PFSK-1 (cell line): Measurements from ENCODE around the gene HACE1.

Experiments used
- FOXP2 ChIP-seq: optimal IDR thresholded peaks from 2 replicates; pipeline ENCODE3; 2011; ENCODE audit warnings: borderline replicate concordance, control low read depth, inconsistent platforms; ENCODE audit not compliant: insufficient read depth; ENCODE audit errors: extremely low read length, extremely low read depth
- POLR2AphosphoS5 ChIP-seq: IDR thresholded peaks from 2 replicates; pipeline ENCODE4 v1.6.1; 2012; ENCODE audit warnings: low read depth, mild to moderate bottlenecking, control low read depth, low read length, moderate library complexity
- SIN3A ChIP-seq: IDR thresholded peaks from 2 replicates; pipeline ENCODE4 v1.6.1; 2012; ENCODE audit warnings: mild to moderate bottlenecking, low read length, moderate library complexity, borderline replicate concordance; ENCODE audit not compliant: insufficient read depth
- TAF1 ChIP-seq: IDR thresholded peaks from 2 replicates; pipeline ENCODE4 v1.6.1; 2012; ENCODE audit warnings: low read length, control low read depth, borderline replicate concordance; ENCODE audit not compliant: insufficient read depth
- TF ChIP-seq, protein P1 (sequence below), 2 experiments: IDR thresholded peaks; 2 replicates each; pipeline versions ENCODE4 v1.6.1 to v1.8.0; 2011 to 2012; ENCODE audit warnings: low read depth in 2 of 2, low read length in 2 of 2, control low read depth in 1 of 2, inconsistent platforms in 1 of 2, mild to moderate bottlenecking in 1 of 2, moderate library complexity in 1 of 2; ENCODE audit not compliant: insufficient read depth in 1 of 2

HACE1 gene

DNA sequence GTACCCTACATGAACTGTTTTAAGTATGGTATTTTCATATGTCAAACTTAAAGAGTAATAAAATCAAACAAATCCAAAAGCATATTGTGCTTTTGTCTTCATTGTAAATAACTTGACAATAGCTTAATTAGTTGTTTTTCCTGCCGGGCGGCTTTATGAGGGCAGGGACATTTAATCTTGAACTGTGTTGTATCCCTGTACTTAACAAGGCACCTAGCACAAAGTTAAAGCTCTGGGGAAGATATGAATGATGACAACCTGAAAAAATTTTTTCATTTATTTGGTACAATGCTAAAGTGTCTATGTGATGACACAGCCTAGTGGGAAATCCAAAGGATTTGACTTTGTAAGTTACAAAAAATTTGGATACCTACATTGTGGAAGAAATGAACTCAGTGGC, 502 bp upstream of the HACE1 start:
- TF ChIP-seq, protein P1, sequence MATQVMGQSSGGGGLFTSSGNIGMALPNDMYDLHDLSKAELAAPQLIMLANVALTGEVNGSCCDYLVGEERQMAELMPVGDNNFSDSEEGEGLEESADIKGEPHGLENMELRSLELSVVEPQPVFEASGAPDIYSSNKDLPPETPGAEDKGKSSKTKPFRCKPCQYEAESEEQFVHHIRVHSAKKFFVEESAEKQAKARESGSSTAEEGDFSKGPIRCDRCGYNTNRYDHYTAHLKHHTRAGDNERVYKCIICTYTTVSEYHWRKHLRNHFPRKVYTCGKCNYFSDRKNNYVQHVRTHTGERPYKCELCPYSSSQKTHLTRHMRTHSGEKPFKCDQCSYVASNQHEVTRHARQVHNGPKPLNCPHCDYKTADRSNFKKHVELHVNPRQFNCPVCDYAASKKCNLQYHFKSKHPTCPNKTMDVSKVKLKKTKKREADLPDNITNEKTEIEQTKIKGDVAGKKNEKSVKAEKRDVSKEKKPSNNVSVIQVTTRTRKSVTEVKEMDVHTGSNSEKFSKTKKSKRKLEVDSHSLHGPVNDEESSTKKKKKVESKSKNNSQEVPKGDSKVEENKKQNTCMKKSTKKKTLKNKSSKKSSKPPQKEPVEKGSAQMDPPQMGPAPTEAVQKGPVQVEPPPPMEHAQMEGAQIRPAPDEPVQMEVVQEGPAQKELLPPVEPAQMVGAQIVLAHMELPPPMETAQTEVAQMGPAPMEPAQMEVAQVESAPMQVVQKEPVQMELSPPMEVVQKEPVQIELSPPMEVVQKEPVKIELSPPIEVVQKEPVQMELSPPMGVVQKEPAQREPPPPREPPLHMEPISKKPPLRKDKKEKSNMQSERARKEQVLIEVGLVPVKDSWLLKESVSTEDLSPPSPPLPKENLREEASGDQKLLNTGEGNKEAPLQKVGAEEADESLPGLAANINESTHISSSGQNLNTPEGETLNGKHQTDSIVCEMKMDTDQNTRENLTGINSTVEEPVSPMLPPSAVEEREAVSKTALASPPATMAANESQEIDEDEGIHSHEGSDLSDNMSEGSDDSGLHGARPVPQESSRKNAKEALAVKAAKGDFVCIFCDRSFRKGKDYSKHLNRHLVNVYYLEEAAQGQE (IDR thresholded peaks at IDR 0.05; ENCODE audit: insufficient read depth in 1 of 2, low read depth in 2 of 2, low read length in 2 of 2): no peak
- TF ChIP-seq TAF1 (no peak), POLR2AphosphoS5 (no peak), SIN3A (no peak), FOXP2 (no peak)

DNA sequence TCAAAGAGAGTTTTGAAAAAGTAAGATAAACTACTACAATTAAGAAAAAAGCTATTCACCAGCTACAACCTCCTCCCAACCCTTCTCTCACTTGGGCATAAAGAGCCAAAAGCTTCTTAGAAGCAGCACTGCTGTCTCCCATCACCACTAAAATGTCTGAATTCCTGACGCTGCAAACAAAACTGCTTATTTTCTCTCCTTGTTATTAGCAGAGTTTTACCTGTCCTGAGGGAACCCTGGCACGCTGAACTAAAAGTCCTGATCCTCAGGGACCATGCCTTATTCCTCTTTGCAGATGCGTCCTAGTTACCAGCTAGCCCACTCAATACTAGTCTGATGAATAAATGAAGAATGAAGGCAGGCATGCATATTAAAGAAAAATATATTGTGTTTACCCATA, 1.1 kb downstream of the HACE1 start:
- TF ChIP-seq TAF1 (no peak), POLR2AphosphoS5 (no peak), FOXP2 (no peak), SIN3A (no peak)
- TF ChIP-seq, protein P1 (IDR thresholded peaks at IDR 0.05; ENCODE audit: insufficient read depth in 1 of 2, low read depth in 2 of 2, low read length in 2 of 2): no peak

DNA sequence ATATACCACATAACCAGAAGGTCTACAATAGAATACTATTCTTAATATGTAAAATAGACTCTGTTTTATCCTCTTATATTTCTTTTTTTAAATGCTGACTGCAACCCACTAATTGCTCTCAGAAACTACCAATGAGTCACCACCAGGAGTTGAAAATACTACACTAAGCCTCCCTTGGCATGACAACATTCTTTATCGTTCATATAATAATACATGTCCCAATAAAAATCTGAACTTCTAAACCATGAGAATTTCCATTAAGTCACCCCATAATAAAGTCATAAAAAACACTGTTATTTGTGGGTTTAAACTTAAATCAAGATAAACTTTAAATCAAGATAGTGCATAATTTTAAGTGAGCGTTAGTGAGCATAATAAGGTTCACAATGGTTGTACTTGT, 4.2 kb downstream of the HACE1 start:
- TF ChIP-seq TAF1 (no peak), SIN3A (no peak), FOXP2 (no peak)
- TF ChIP-seq, protein P1 (IDR thresholded peaks at IDR 0.05; ENCODE audit: insufficient read depth in 1 of 2, low read depth in 2 of 2, low read length in 2 of 2): no peak

DNA sequence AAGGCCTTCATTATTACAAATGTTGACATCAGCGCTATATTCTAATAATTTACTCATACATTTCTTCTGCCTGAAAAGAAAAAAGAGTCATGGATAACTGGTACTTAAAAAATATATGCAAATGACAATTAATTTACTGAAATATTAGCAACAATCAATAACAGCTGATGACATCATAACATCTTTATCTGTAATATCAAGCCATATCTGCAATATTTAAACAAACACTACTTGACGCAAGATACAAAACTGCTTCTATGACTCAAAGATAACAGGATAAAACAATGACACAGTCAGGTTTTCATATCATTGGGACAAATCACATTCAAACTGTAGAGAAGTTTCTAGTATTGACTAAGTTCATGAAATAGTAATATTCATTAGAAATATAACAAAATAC, 16.5 kb downstream of the HACE1 start:
- TF ChIP-seq TAF1 (no peak), FOXP2 (no peak), SIN3A (no peak), POLR2AphosphoS5 (no peak)
- TF ChIP-seq, protein P1 (IDR thresholded peaks at IDR 0.05; ENCODE audit: insufficient read depth in 1 of 2, low read depth in 2 of 2, low read length in 2 of 2): no peak

DNA sequence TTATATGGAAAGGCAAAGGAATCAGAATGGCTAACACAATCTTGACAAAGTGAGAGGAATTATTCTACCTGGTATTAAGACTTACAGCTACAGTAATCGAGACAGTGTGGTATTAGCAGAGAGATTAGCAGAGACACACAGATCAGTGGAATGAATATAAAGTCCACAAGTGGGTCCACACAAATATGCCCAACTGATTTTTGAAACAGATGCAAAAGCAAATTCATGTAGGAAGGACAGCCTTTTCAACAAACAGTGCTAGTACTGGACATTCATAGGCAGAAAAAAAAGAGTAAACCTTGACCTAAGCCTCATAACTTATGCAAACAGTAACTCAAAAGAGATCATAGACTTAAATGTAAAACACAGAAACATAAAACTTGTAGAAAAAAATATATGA, 22.6 kb downstream of the HACE1 start:
- no peak for TF ChIP-seq POLR2AphosphoS5
- TF ChIP-seq FOXP2: no peak
- no peak for TF ChIP-seq TAF1
- TF ChIP-seq, protein P1 (IDR thresholded peaks at IDR 0.05; ENCODE audit: insufficient read depth in 1 of 2, low read depth in 2 of 2, low read length in 2 of 2): no peak
- no peak for TF ChIP-seq SIN3A
